ENCODE measurements around the gene FBXO7. TPM values are rescaled to one million over a fixed set of nuclear protein-coding genes. Genes with fewer than 3 reads are reported as not detected.

The FBXO7 gene
- total and polyA plus RNA-seq, 9 of the 15 experiments (the other 6 are each of a cell fraction or from before 2014, with no cell fraction given): 34.0 to 162 (median 85.2) TPM

- in situ Hi-C loops (cut with MboI) (loop anchor here (25.0 kb wide), 1 partner anchor 674 kb away; no protein-coding TSS in a partner anchor), intact Hi-C loops (cut with micrococcal nuclease) (no loop called here)
- no peak overlapping the region for H3K4me3 ChIP-seq
- H3K4me1 ChIP-seq (replicated peaks in 1 of 2; ENCODE audit: control insufficient read depth in 2 of 2, insufficient read depth in 2 of 2, low read length in 2 of 2): peaks cover 11 to 24% of the 10 kb centered on the region in 2 experiments
- H3K4me2 ChIP-seq (ENCODE audit: insufficient read depth, low read length): no peak overlapping the region
- H3K36me3 ChIP-seq (ENCODE audit: control insufficient read depth, insufficient read depth, low read length): no peaks in the 10 kb centered on the region
- no peak for DNase-seq (ENCODE audit: extremely low read depth in 1 of 4, low spot score in 3 of 4)
- no TSS peak for BruUV-seq (replicated peaks)
- H3K79me2 ChIP-seq (ENCODE audit: control insufficient read depth, insufficient read depth, low read length): no peaks in the 10 kb centered on the region
- WGBS (ENCODE audit: insufficient coverage, low coverage, missing lambda C conversion rate): 70% methylated on average over 6 of the region's 7 CpGs
- no peak overlapping the region for H3K9ac ChIP-seq (ENCODE audit: insufficient read depth in 1 of 2, low read depth in 2 of 2, low read length in 2 of 2)
- H3K27me3 ChIP-seq (ENCODE audit: control insufficient read depth in 2 of 2, insufficient read depth in 2 of 2, low read length in 2 of 2): no peaks in the 10 kb centered on the region
- CTCF ChIA-PET (ENCODE audit: low intra/inter-chr PET ratio): no interaction called here
- no peak overlapping the region for H3K27ac ChIP-seq (ENCODE audit: extremely low read depth, low read depth, low read length)
- no peak overlapping the region for H2AFZ ChIP-seq (ENCODE audit: low read depth, low read length)
- H3K9me1 ChIP-seq (ENCODE audit: control insufficient read depth, insufficient read depth, low read length): no peaks in the 10 kb centered on the region
- ATAC-seq: no peak
- no peaks in the 10 kb centered on the region for H4K20me1 ChIP-seq (replicated peaks; ENCODE audit: control insufficient read depth, insufficient read depth, low read length)
- no peaks in the 10 kb centered on the region for H3K9me3 ChIP-seq (replicated peaks; ENCODE audit: control insufficient read depth, insufficient read depth, low read depth, low read length)
- POLR2A ChIA-PET: interaction anchor here (1.1 kb wide), 1 partner anchor 44 kb away, joined by 3 read pairs; no protein-coding TSS in a partner anchor
- no peak for FAIRE-seq
- TF ChIP-seq HINFP (tag; conservative IDR thresholded peaks at IDR 0.05; ENCODE audit: low read depth): no peak
- TF ChIP-seq ID3 (CRISPR knock-in tag; IDR thresholded peaks at IDR 0.05): no peak
- no peak for TF ChIP-seq ID3 (tag; IDR thresholded peaks at IDR 0.05)
- TF ChIP-seq RREB1 (CRISPR knock-in tag; IDR thresholded peaks at IDR 0.05): no peak
- no peak for TF ChIP-seq HBP1 (CRISPR knock-in tag; IDR thresholded peaks at IDR 0.05)
- no peak for TF ChIP-seq ESRRB (CRISPR knock-in tag; IDR thresholded peaks at IDR 0.05; ENCODE audit: borderline replicate concordance)
- no peak for TF ChIP-seq NCOA1 (IDR thresholded peaks at IDR 0.05; ENCODE audit: low read depth)
- TF ChIP-seq PRDM10 (IDR thresholded peaks at IDR 0.05; ENCODE audit: partially characterized antibody): no peak
These were observed 63.9 kb downstream of the FBXO7 start for GRCh38 chr22:32538521-32538920.
